Epithelial cell of esophagus (primary cell): ENCODE data around the gene RASGRP2.

Experiments used
- DNase-seq: peaks from one replicate; pipeline ENCODE4 v3.0.0; 2010; ENCODE audit warnings: low read depth
- H3K4me3 ChIP-seq: 2 replicates; pipeline ENCODE4 v1.5.1; 2011; ENCODE audit warnings: mild to moderate bottlenecking, low read length, control low read depth
- CTCF ChIP-seq: IDR thresholded peaks from 2 replicates; pipeline ENCODE4 v1.5.1; 2011; ENCODE audit warnings: low read depth, mild to moderate bottlenecking, low read length, control low read depth, inconsistent platforms; ENCODE audit not compliant: insufficient read depth; ENCODE audit errors: missing control alignments

Gene RASGRP2

GRCh38 chr11:64721359-64721699, 22.6 kb downstream of the RASGRP2 start:
- no peak for DNase-seq
- TF ChIP-seq CTCF, result no peak

GRCh38 chr11:64720640-64721358, 23.1 kb downstream of the RASGRP2 start:
- DNase-seq, result no peak
- no peak for TF ChIP-seq CTCF
- H3K4me3 ChIP-seq, result no peak overlapping the region

More at GRCh38 chr11:64721359-64721699, 22.6 kb downstream of the RASGRP2 start:
- no peak overlapping the region for H3K4me3 ChIP-seq

GRCh38 chr11:64720167-64720566, 23.8 kb downstream of the RASGRP2 start:
- no peak for TF ChIP-seq CTCF
- H3K4me3 ChIP-seq, result no peak overlapping the region
- no peak for DNase-seq

GRCh38 chr11:64719406-64719805, 24.5 kb downstream of the RASGRP2 start:
- no peak for DNase-seq
- H3K4me3 ChIP-seq, result no peak overlapping the region
- TF ChIP-seq CTCF, result no peak

- TF ChIP-seq CTCF, result no peak
- no peak for DNase-seq
- no peak overlapping the region for H3K4me3 ChIP-seq
Observed at GRCh38 chr11:64718780-64719124, 25.2 kb downstream of the RASGRP2 start.

GRCh38 chr11:64718084-64718779, 25.7 kb downstream of the RASGRP2 start:
- no peak for DNase-seq
- TF ChIP-seq CTCF, result no peak
- H3K4me3 ChIP-seq, result no peak overlapping the region

- H3K4me3 ChIP-seq, result no peak overlapping the region
- TF ChIP-seq CTCF, result no peak
- no peak for DNase-seq
Observed at GRCh38 chr11:64717268-64717578, 26.7 kb downstream of the RASGRP2 start.
